ENCODE results near the gene SLC39A11. TPM values are rescaled to one million over a fixed set of nuclear protein-coding genes. Genes with fewer than 3 reads are reported as not detected.

The SLC39A11 gene
- total and polyA plus RNA-seq, 8 donors, result 5.2 to 62.0 (median 12.9) TPM

- H3K27ac ChIP-seq, result no peak overlapping the region
- 76 to 100% (median 99%) methylated on average over 3 of the region's 3 CpGs for WGBS, 5 donors
- H3K4me1 ChIP-seq, result peaks cover 0 to 20% (median 13%) of the 10 kb centered on the region in 4 donors
- no peak for DNase-seq
- H3K27me3 ChIP-seq, result no peaks in the 10 kb centered on the region
- intact Hi-C loops (cut with DNase I; ENCODE audit: low total_unique reads), result no loop called here
- no peak for TF ChIP-seq EP300 (IDR thresholded peaks at IDR 0.05)
- no peak for TF ChIP-seq POLR2AphosphoS5 (IDR thresholded peaks at IDR 0.05)
- no peak for TF ChIP-seq CTCF (IDR thresholded peaks at IDR 0.05)
- TF ChIP-seq POLR2A (IDR thresholded peaks at IDR 0.05), result no peak
- no peak overlapping the region for H3K4me3 ChIP-seq
- H3K36me3 ChIP-seq, result no peaks in the 10 kb centered on the region
- no peaks in the 10 kb centered on the region for H3K9me3 ChIP-seq
Measured at GRCh38 chr17:72661945-72662826, 430.3 kb downstream of the SLC39A11 start.

GRCh38 chr17:72661116-72661944 is 431.2 kb downstream of the SLC39A11 start:
- 63 to 86% (median 73%) methylated on average over 15 to 21 of the region's 21 CpGs for WGBS, 5 donors
- intact Hi-C loops (cut with DNase I; ENCODE audit: low total_unique reads), result no loop called here
- H3K27ac ChIP-seq, result no peak overlapping the region
- H3K4me3 ChIP-seq, result no peak overlapping the region
- peak in 1 of 2 donors; percentile 83 for DNase-seq
- TF ChIP-seq POLR2AphosphoS5 (IDR thresholded peaks at IDR 0.05), result no peak
- no peak for TF ChIP-seq POLR2A (IDR thresholded peaks at IDR 0.05)
- no peak for TF ChIP-seq EP300 (IDR thresholded peaks at IDR 0.05)
- TF ChIP-seq CTCF (IDR thresholded peaks at IDR 0.05), result no peak
- H3K36me3 ChIP-seq, result no peaks in the 10 kb centered on the region
- no peaks in the 10 kb centered on the region for H3K27me3 ChIP-seq
- H3K4me1 ChIP-seq, result peaks cover 0 to 12% (median 5%) of the 10 kb centered on the region in 4 donors
- H3K9me3 ChIP-seq, result no peaks in the 10 kb centered on the region

- peak in 1 of 2 donors; percentile 21 for DNase-seq
- Histone ChIP-seq H3K36me3 (no peaks in the 10 kb centered on the region), H3K4me1 (peaks cover 0 to 9% (median 4%) of the 10 kb centered on the region in 4 donors), H3K9me3 (no peaks in the 10 kb centered on the region), H3K4me3 (no peak overlapping the region), H3K27me3 (no peaks in the 10 kb centered on the region), H3K27ac (no peak overlapping the region)
- intact Hi-C loops (cut with DNase I; ENCODE audit: low total_unique reads), result no loop called here
- TF ChIP-seq CTCF (IDR thresholded peaks at IDR 0.05) (no peak), EP300 (IDR thresholded peaks at IDR 0.05) (no peak), POLR2A (IDR thresholded peaks at IDR 0.05) (no peak), POLR2AphosphoS5 (IDR thresholded peaks at IDR 0.05) (no peak)
- WGBS, 5 donors, result 76 to 82% (median 80%) methylated on average over 20 of the region's 20 CpGs
Measured at GRCh38 chr17:72660274-72661115, 432.0 kb downstream of the SLC39A11 start.

GRCh38 chr17:72659811-72660210 is 432.7 kb downstream of the SLC39A11 start:
- intact Hi-C loops (cut with DNase I; ENCODE audit: low total_unique reads), result no loop called here

More at GRCh38 chr17:72659811-72660210, 432.7 kb downstream of the SLC39A11 start:
- peaks cover 0 to 9% (median 4%) of the 10 kb centered on the region in 4 donors for H3K4me1 ChIP-seq
- no peaks in the 10 kb centered on the region for H3K9me3 ChIP-seq
- no peak overlapping the region for H3K27ac ChIP-seq
- WGBS, 5 donors, result 79 to 97% (median 89%) methylated on average over 3 to 4 of the region's 4 CpGs
- no peaks in the 10 kb centered on the region for H3K27me3 ChIP-seq
- H3K4me3 ChIP-seq, result no peak overlapping the region
- no peak for DNase-seq
- no peak for TF ChIP-seq CTCF (IDR thresholded peaks at IDR 0.05)
- no peak for TF ChIP-seq POLR2AphosphoS5 (IDR thresholded peaks at IDR 0.05)
- H3K36me3 ChIP-seq, result no peaks in the 10 kb centered on the region
